ENCODE results near the gene B3GALT4. TPM values are rescaled to one million over a fixed set of nuclear protein-coding genes. Genes with fewer than 3 reads are reported as not detected.

The B3GALT4 gene
- total and polyA plus RNA-seq, 2 donors (not counting 1 experiment from before 2014, with no cell fraction given), result 10.2 to 44.1 TPM

DNA sequence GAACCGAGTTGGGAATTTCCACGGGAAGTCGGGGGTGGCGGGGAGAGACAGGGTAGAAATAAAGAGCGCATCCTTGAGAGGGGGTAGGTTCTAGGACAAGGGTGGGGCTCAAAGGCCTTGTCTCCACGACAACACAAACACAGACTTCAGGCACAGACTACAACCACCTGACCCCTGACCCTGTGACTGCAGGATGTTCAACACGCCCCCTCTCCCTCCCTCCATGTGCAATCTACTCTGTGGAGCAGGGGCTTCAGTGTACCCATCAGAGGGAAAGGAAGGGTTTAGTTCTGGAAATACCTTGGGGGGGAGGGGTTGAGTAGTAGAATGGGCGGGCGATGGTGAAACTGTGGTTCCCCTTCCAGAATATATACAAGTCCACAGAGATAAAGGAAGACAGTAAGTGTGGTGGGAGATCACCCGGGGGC is 37.6 kb downstream of the B3GALT4 start:
- no CpG with 5 or more reads among the region's 10 CpGs for WGBS (ENCODE audit: insufficient coverage)
- H3K4me1 ChIP-seq (ENCODE audit: control insufficient read depth in 2 of 2, insufficient read depth in 2 of 2, low read length in 2 of 2), result peaks cover 53 to 75% of the 10 kb centered on the region in 2 donors

More for the DNA sequence above, 37.6 kb downstream of the B3GALT4 start:
- intact Hi-C loops (cut with micrococcal nuclease), result loop anchor here (1.0 to 5.0 kb wide), 5 partner anchors 10 to 113 kb away; no protein-coding TSS in a partner anchor
- ATAC-seq (ENCODE audit: low read depth) (peak; percentile 21), DNase-seq (peak; percentile 92)
- Mint-ChIP-seq H3K27me3 (no peaks in the 10 kb centered on the region), H3K4me1 (peaks cover 71% of the 10 kb centered on the region), H3K27ac (peak overlapping the region; percentile 98), H3K9me3 (ENCODE audit: insufficient read depth) (no peaks in the 10 kb centered on the region), H3K4me3 (peak overlapping the region; percentile 100)
- peaks cover 44% of the 10 kb centered on the region for H4K20me1 ChIP-seq (ENCODE audit: control insufficient read depth, insufficient read depth, low read length, poor library complexity, severe bottlenecking)
- peaks cover 3 to 45% of the 10 kb centered on the region in 2 experiments for H3K36me3 ChIP-seq (replicated peaks in 1 of 2; ENCODE audit: control extremely low read depth in 1 of 2, control insufficient read depth in 1 of 2, extremely low read depth in 1 of 2, insufficient read depth in 2 of 2, low read length in 1 of 2)
- ChIA-PET POLR2A (no interaction called here), CTCF (interaction anchor here (1.1 to 5.3 kb wide), 2 partner anchors 11 to 30 kb away, joined by 3 to 50 read pairs; no protein-coding TSS in a partner anchor)
- H3K4me3 ChIP-seq (ENCODE audit: control extremely low read depth in 1 of 5, extremely low read depth in 1 of 5, insufficient read depth in 1 of 5, low read depth in 2 of 5, low read length in 4 of 5), result peak overlapping the region; percentile 73 to 100 (median 91)
- H3K9ac ChIP-seq (ENCODE audit: low read length), result peak overlapping the region; percentile 100
- H3K4me2 ChIP-seq (replicated peaks; ENCODE audit: low read depth, low read length, poor library complexity, severe bottlenecking), result peak overlapping the region; percentile 99
- H3K27ac ChIP-seq (ENCODE audit: low read length in 2 of 2), result peak overlapping the region; percentile 97 to 100
- no peaks in the 10 kb centered on the region for H3K9me3 ChIP-seq (ENCODE audit: control extremely low read depth in 1 of 3, control insufficient read depth in 2 of 3, insufficient read depth in 1 of 3, low read length in 2 of 3)
- H3K79me2 ChIP-seq (ENCODE audit: control insufficient read depth, insufficient read depth, low read length), result peaks cover 90% of the 10 kb centered on the region
- TF ChIP-seq EZH2 (IDR thresholded peaks at IDR 0.05; ENCODE audit: borderline replicate concordance, insufficient read depth, low read depth, low read length, poor library complexity, severe bottlenecking), result no peak
- TF ChIP-seq, protein P1, sequence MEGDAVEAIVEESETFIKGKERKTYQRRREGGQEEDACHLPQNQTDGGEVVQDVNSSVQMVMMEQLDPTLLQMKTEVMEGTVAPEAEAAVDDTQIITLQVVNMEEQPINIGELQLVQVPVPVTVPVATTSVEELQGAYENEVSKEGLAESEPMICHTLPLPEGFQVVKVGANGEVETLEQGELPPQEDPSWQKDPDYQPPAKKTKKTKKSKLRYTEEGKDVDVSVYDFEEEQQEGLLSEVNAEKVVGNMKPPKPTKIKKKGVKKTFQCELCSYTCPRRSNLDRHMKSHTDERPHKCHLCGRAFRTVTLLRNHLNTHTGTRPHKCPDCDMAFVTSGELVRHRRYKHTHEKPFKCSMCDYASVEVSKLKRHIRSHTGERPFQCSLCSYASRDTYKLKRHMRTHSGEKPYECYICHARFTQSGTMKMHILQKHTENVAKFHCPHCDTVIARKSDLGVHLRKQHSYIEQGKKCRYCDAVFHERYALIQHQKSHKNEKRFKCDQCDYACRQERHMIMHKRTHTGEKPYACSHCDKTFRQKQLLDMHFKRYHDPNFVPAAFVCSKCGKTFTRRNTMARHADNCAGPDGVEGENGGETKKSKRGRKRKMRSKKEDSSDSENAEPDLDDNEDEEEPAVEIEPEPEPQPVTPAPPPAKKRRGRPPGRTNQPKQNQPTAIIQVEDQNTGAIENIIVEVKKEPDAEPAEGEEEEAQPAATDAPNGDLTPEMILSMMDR (IDR thresholded peaks at IDR 0.05), result no peak
- peak overlapping the region; percentile 32 for H2AFZ ChIP-seq (ENCODE audit: insufficient read depth, low read depth, low read length, poor library complexity, severe bottlenecking)
- H3K27me3 ChIP-seq (replicated peaks in 1 of 4; ENCODE audit: control extremely low read depth in 1 of 4, control insufficient read depth in 3 of 4, insufficient read depth in 4 of 4, low read length in 3 of 4), result no peaks in the 10 kb centered on the region

Data from B cell (primary cell).